Stimulated activated memory B cell treated with anti-CD40 and anti-IgM and Interleukin-4, amounts not matched to agents 10 μg/mL and 1 μg/mL and 100 μg/mL, for 72 hours (primary cell): ENCODE measurements around the gene KCND3.

Experiments used
- ATAC-seq: fragments of 150-1000 bp; cut with Tn5 transposase; 2 replicates; pipeline ENCODE4 v1.10.0; 2021
- H3K27ac Mint-ChIP-seq: one replicate; pipeline ENCODE4 v1.8.0; 2022; ENCODE audit warnings: mild to moderate bottlenecking, mixed read lengths
- H3K27me3 Mint-ChIP-seq: one replicate; pipeline ENCODE4 v1.8.0; 2022; ENCODE audit warnings: mixed read lengths
- H3K36me3 Mint-ChIP-seq: one replicate; pipeline ENCODE4 v1.8.0; 2022; ENCODE audit warnings: mixed read lengths
- H3K4me1 Mint-ChIP-seq: one replicate; pipeline ENCODE4 v1.8.0; 2022; ENCODE audit warnings: mixed read lengths
- H3K4me3 Mint-ChIP-seq: one replicate; pipeline ENCODE4 v1.8.0; 2022; ENCODE audit warnings: mild to moderate bottlenecking, moderate library complexity, mixed read lengths
- H3K9me3 Mint-ChIP-seq: one replicate; pipeline ENCODE4 v1.8.0; 2022; ENCODE audit warnings: mixed read lengths

The KCND3 gene

GRCh38 chr1:111924786-111925185 is 64.7 kb downstream of the KCND3 start:
- Mint-ChIP-seq H3K27ac (no peak overlapping the region), H3K9me3 (no peaks in the 10 kb centered on the region), H3K4me3 (no peak overlapping the region), H3K27me3 (peaks cover 28% of the 10 kb centered on the region), H3K4me1 (no peaks in the 10 kb centered on the region), H3K36me3 (no peaks in the 10 kb centered on the region)
- ATAC-seq: no peak

GRCh38 chr1:111923766-111924165 is 65.7 kb downstream of the KCND3 start:
- Mint-ChIP-seq H3K9me3 (no peaks in the 10 kb centered on the region), H3K27ac (no peak overlapping the region), H3K4me3 (no peak overlapping the region), H3K27me3 (peaks cover 30% of the 10 kb centered on the region), H3K4me1 (no peaks in the 10 kb centered on the region), H3K36me3 (no peaks in the 10 kb centered on the region)
- no peak for ATAC-seq

GRCh38 chr1:111921948-111922347 is 67.5 kb downstream of the KCND3 start:
- H3K4me1 Mint-ChIP-seq: no peaks in the 10 kb centered on the region
- no peak overlapping the region for H3K4me3 Mint-ChIP-seq
- H3K27ac Mint-ChIP-seq: no peak overlapping the region
- peaks cover 35% of the 10 kb centered on the region for H3K27me3 Mint-ChIP-seq
- no peaks in the 10 kb centered on the region for H3K36me3 Mint-ChIP-seq
- H3K9me3 Mint-ChIP-seq: no peaks in the 10 kb centered on the region
- no peak for ATAC-seq

- no peaks in the 10 kb centered on the region for H3K4me1 Mint-ChIP-seq
- no peak overlapping the region for H3K4me3 Mint-ChIP-seq
- no peak for ATAC-seq
- no peak overlapping the region for H3K27ac Mint-ChIP-seq
- no peaks in the 10 kb centered on the region for H3K9me3 Mint-ChIP-seq
- H3K36me3 Mint-ChIP-seq: no peaks in the 10 kb centered on the region
- peaks cover 37% of the 10 kb centered on the region for H3K27me3 Mint-ChIP-seq
Measured at GRCh38 chr1:111920221-111921024, 69.0 kb downstream of the KCND3 start.

GRCh38 chr1:111911776-111912515 is 77.5 kb downstream of the KCND3 start:
- H3K4me3 Mint-ChIP-seq: no peak overlapping the region
- H3K27ac Mint-ChIP-seq: no peak overlapping the region
- ATAC-seq: no peak
- peaks cover 60% of the 10 kb centered on the region for H3K27me3 Mint-ChIP-seq
- no peaks in the 10 kb centered on the region for H3K4me1 Mint-ChIP-seq
- no peaks in the 10 kb centered on the region for H3K36me3 Mint-ChIP-seq
- peaks cover 5% of the 10 kb centered on the region for H3K9me3 Mint-ChIP-seq

GRCh38 chr1:111911061-111911460 is 78.4 kb downstream of the KCND3 start:
- no peak overlapping the region for H3K4me3 Mint-ChIP-seq
- H3K36me3 Mint-ChIP-seq: no peaks in the 10 kb centered on the region
- peaks cover 5% of the 10 kb centered on the region for H3K9me3 Mint-ChIP-seq
- peaks cover 69% of the 10 kb centered on the region for H3K27me3 Mint-ChIP-seq
- H3K4me1 Mint-ChIP-seq: no peaks in the 10 kb centered on the region
- no peak for ATAC-seq
- no peak overlapping the region for H3K27ac Mint-ChIP-seq

GRCh38 chr1:111909030-111909429 is 80.4 kb downstream of the KCND3 start:
- peaks cover 58% of the 10 kb centered on the region for H3K27me3 Mint-ChIP-seq
- no peak overlapping the region for H3K4me3 Mint-ChIP-seq
- H3K27ac Mint-ChIP-seq: no peak overlapping the region
- H3K9me3 Mint-ChIP-seq: peaks cover 5% of the 10 kb centered on the region
- no peak for ATAC-seq
- peaks cover 8% of the 10 kb centered on the region for H3K4me1 Mint-ChIP-seq
- H3K36me3 Mint-ChIP-seq: no peaks in the 10 kb centered on the region

GRCh38 chr1:111908011-111908621 is 81.4 kb downstream of the KCND3 start:
- Mint-ChIP-seq H3K27ac (no peak overlapping the region), H3K27me3 (peaks cover 49% of the 10 kb centered on the region), H3K4me3 (no peak overlapping the region), H3K4me1 (peaks cover 8% of the 10 kb centered on the region), H3K9me3 (no peaks in the 10 kb centered on the region), H3K36me3 (no peaks in the 10 kb centered on the region)
- ATAC-seq: no peak

GRCh38 chr1:111907321-111907720 is 82.1 kb downstream of the KCND3 start:
- peaks cover 8% of the 10 kb centered on the region for H3K4me1 Mint-ChIP-seq
- H3K36me3 Mint-ChIP-seq: no peaks in the 10 kb centered on the region
- H3K9me3 Mint-ChIP-seq: no peaks in the 10 kb centered on the region
- no peak overlapping the region for H3K27ac Mint-ChIP-seq
- H3K27me3 Mint-ChIP-seq: peaks cover 49% of the 10 kb centered on the region
- no peak for ATAC-seq
- H3K4me3 Mint-ChIP-seq: no peak overlapping the region

- H3K27ac Mint-ChIP-seq: no peak overlapping the region
- peaks cover 49% of the 10 kb centered on the region for H3K27me3 Mint-ChIP-seq
- peaks cover 8% of the 10 kb centered on the region for H3K4me1 Mint-ChIP-seq
- no peak overlapping the region for H3K4me3 Mint-ChIP-seq
- no peaks in the 10 kb centered on the region for H3K36me3 Mint-ChIP-seq
- no peaks in the 10 kb centered on the region for H3K9me3 Mint-ChIP-seq
- ATAC-seq: no peak
Measured at GRCh38 chr1:111906816-111907215, 82.7 kb downstream of the KCND3 start.

GRCh38 chr1:111906111-111906510 is 83.4 kb downstream of the KCND3 start:
- no peaks in the 10 kb centered on the region for H3K36me3 Mint-ChIP-seq
- H3K9me3 Mint-ChIP-seq: no peaks in the 10 kb centered on the region
- H3K4me1 Mint-ChIP-seq: peaks cover 8% of the 10 kb centered on the region
- no peak overlapping the region for H3K4me3 Mint-ChIP-seq
- peaks cover 49% of the 10 kb centered on the region for H3K27me3 Mint-ChIP-seq
- no peak for ATAC-seq
- no peak overlapping the region for H3K27ac Mint-ChIP-seq

- peak; percentile 48 for ATAC-seq
- H3K36me3 Mint-ChIP-seq: no peaks in the 10 kb centered on the region
- H3K4me3 Mint-ChIP-seq: no peak overlapping the region
- no peak overlapping the region for H3K27ac Mint-ChIP-seq
- H3K9me3 Mint-ChIP-seq: no peaks in the 10 kb centered on the region
- H3K4me1 Mint-ChIP-seq: peaks cover 8% of the 10 kb centered on the region
- H3K27me3 Mint-ChIP-seq: peaks cover 38% of the 10 kb centered on the region
Measured at GRCh38 chr1:111904478-111905218, 84.8 kb downstream of the KCND3 start.

- H3K27me3 Mint-ChIP-seq: peaks cover 31% of the 10 kb centered on the region
- no peak for ATAC-seq
- no peaks in the 10 kb centered on the region for H3K36me3 Mint-ChIP-seq
- no peak overlapping the region for H3K27ac Mint-ChIP-seq
- no peaks in the 10 kb centered on the region for H3K9me3 Mint-ChIP-seq
- H3K4me3 Mint-ChIP-seq: no peak overlapping the region
- H3K4me1 Mint-ChIP-seq: peaks cover 8% of the 10 kb centered on the region
Measured at GRCh38 chr1:111903871-111904449, 85.5 kb downstream of the KCND3 start.

- no peak for ATAC-seq
- Mint-ChIP-seq H3K9me3 (no peaks in the 10 kb centered on the region), H3K27ac (no peak overlapping the region), H3K4me1 (peaks cover 8% of the 10 kb centered on the region), H3K27me3 (peaks cover 27% of the 10 kb centered on the region), H3K36me3 (no peaks in the 10 kb centered on the region), H3K4me3 (no peak overlapping the region)
Measured at GRCh38 chr1:111903148-111903870, 86.2 kb downstream of the KCND3 start.
